ENCODE measurements around the gene INTS14. TPM values are rescaled to one million over a fixed set of nuclear protein-coding genes. Genes with fewer than 3 reads are reported as not detected.

Gene INTS14
- total and polyA plus RNA-seq, 2 of the 8 experiments (the other 6 are each of a cell fraction or from before 2014, with no cell fraction given) = 33.1 to 33.7 TPM

DNA sequence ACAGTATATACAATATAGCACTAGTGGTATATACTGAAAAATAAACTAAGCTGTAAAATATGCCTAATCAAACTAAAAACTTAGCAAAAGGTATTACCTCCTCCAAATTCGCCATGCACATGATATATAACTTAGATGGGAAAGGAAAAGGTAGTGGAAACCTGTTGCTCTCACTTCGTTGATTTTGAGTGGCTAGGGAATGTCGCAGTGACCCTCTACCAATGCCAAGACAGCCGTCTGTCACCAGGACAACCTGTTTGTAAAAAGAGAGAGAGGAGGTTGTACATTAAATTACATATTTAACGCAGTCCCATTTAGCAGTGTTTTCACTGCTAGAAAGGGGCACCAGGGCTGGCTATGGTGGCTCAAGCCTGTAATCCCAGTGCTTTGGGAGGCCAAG is 11.3 kb downstream of the INTS14 start:
- FAIRE-seq = no peak

More for the DNA sequence above, 11.3 kb downstream of the INTS14 start:
- ChIA-PET CTCF (ENCODE audit: partially characterized antibody) (interaction anchor here (0.9 to 1.5 kb wide), 4 partner anchors 9 to 302 kb away, joined by 3 to 5 read pairs (median 4); no protein-coding TSS in a partner anchor), POLR2A (ENCODE audit: partially characterized antibody) (no interaction called here)
- H3K36me3 ChIP-seq (ENCODE audit: control insufficient read depth in 2 of 4, insufficient read depth in 4 of 4, low read length in 3 of 4) = peaks cover 4 to 60% (median 31%) of the 10 kb centered on the region in 4 experiments
- H3K4ac ChIP-seq (replicated peaks; ENCODE audit: insufficient read length, low read depth, low read length) = no peak overlapping the region
- no peak overlapping the region for H4K5ac ChIP-seq (ENCODE audit: insufficient read length, low read depth, low read length)
- 85% methylated on average over 5 of the region's 5 CpGs; no CpG with 5 or more reads in 1 of the 2 experiments for WGBS, 2 experiments (ENCODE audit: extremely low coverage in 1 of 2, insufficient coverage in 1 of 2, insufficient read length in 1 of 2, insufficient replicate concordance in 2 of 2, low coverage in 1 of 2, low lambda C conversion rate in 2 of 2, missing lambda C conversion rate in 1 of 2)
- H3K14ac ChIP-seq (ENCODE audit: insufficient read length) = no peak overlapping the region
- H2AK5ac ChIP-seq (ENCODE audit: low read depth, low read length) = no peak overlapping the region
- no peak overlapping the region for H3K9ac ChIP-seq (replicated peaks in 1 of 4; ENCODE audit: extremely low read depth in 1 of 4, low read depth in 3 of 4, low read length in 3 of 4)
- H2BK5ac ChIP-seq (ENCODE audit: low read depth, low read length) = no peak overlapping the region
- no peak overlapping the region for H2AFZ ChIP-seq (ENCODE audit: low read length)
- H3K4me1 ChIP-seq (replicated peaks in 1 of 4; ENCODE audit: control insufficient read depth in 3 of 4, insufficient read depth in 4 of 4, low read length in 3 of 4) = no peaks in the 10 kb centered on the region
- no peak overlapping the region for H3K18ac ChIP-seq (ENCODE audit: extremely low read depth, low read length)
- H3K27ac ChIP-seq (ENCODE audit: low read depth, low read length) = no peak overlapping the region
- no peak overlapping the region for H3K23ac ChIP-seq (ENCODE audit: insufficient read length)
- no peaks in the 10 kb centered on the region for H3K27me3 ChIP-seq (replicated peaks in 1 of 4; ENCODE audit: control insufficient read depth in 3 of 4, extremely low read depth in 1 of 4, insufficient read depth in 3 of 4, low read length in 3 of 4)
- DNase-seq (ENCODE audit: low read depth in 1 of 2, low spot score in 2 of 2) = no peak
- no peaks in the 10 kb centered on the region for H3K23me2 ChIP-seq (ENCODE audit: low read depth, low read length)
- no peak overlapping the region for H2BK15ac ChIP-seq (ENCODE audit: low read length)
- H3K79me1 ChIP-seq (ENCODE audit: low read depth, low read length) = no peaks in the 10 kb centered on the region
- H2BK120ac ChIP-seq (replicated peaks; ENCODE audit: low read depth, low read length) = no peak overlapping the region
- H4K20me1 ChIP-seq (replicated peaks in 1 of 2; ENCODE audit: control insufficient read depth in 1 of 2, insufficient read depth in 2 of 2, low read length in 2 of 2) = no peaks in the 10 kb centered on the region
- H3K79me2 ChIP-seq (ENCODE audit: control insufficient read depth in 1 of 2, insufficient read depth in 2 of 2, low read length in 2 of 2) = no peaks in the 10 kb centered on the region
- no peak overlapping the region for H2BK12ac ChIP-seq (ENCODE audit: low read depth, low read length)
- no peak overlapping the region for H3K4me3 ChIP-seq (ENCODE audit: extremely low read depth in 1 of 4, insufficient read depth in 2 of 4, low read depth in 3 of 4, low read length in 4 of 4)
- no peak overlapping the region for H4K8ac ChIP-seq (ENCODE audit: extremely low read depth, insufficient read depth, low read length)
- H4K91ac ChIP-seq (replicated peaks; ENCODE audit: insufficient read length, low read length) = no peak overlapping the region
- H3K9me3 ChIP-seq (ENCODE audit: insufficient read depth in 2 of 2, low read depth in 1 of 2, low read length in 1 of 2) = no peaks in the 10 kb centered on the region
- TF ChIP-seq CEBPB (IDR thresholded peaks at IDR 0.05; ENCODE audit: low read depth, low read length) = no peak
- TF ChIP-seq NANOG (IDR thresholded peaks at IDR 0.05; ENCODE audit: insufficient read depth, low read depth, low read length, poor library complexity, severe bottlenecking) = no peak
- no peak for TF ChIP-seq TAF7 (optimal IDR thresholded peaks at IDR 0.05; ENCODE audit: borderline replicate concordance, low read depth, low read length)
- TF ChIP-seq SP1 (IDR thresholded peaks at IDR 0.05; ENCODE audit: low read depth, low read length) = no peak
- no peak for TF ChIP-seq SIRT6 (IDR thresholded peaks at IDR 0.05; ENCODE audit: low read length)
- no peak overlapping the region for H3K4me2 ChIP-seq (ENCODE audit: insufficient read depth in 1 of 2, low read depth in 2 of 2, low read length in 2 of 2)
- H2BK20ac ChIP-seq (ENCODE audit: low read length) = no peak overlapping the region
- H3K56ac ChIP-seq (replicated peaks; ENCODE audit: insufficient read length, low read depth, low read length) = no peak overlapping the region
